ENCODE measurements around the gene EIF5. TPM values are rescaled to one million over a fixed set of nuclear protein-coding genes. Genes with fewer than 3 reads are reported as not detected.

EIF5 gene
- total and polyA plus RNA-seq, 2 experiments from 2014 or later, result 194 to 634 TPM

DNA sequence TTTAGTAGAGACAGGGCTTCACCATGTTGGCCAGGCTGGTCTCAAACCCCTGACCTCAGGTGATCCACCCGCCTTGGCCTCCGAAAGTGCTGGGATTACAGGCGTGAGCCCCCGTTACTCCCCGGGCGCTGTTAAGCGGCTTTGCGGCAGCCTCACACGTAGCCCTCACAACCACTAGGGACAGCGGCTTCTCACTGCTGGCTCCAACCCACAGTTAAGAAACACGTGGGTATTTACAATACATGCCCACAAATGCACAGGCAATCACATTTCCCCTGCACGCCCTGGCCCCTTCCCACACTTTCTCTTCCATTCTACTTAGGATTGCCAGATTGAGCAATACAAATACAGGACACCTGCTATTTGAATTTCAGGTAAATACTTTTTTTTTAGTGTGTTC lies 37.0 kb upstream of the EIF5 start:
- ATAC-seq (peak; percentile 67), DNase-seq (ENCODE audit: low spot score) (peak; percentile 54)
- Histone ChIP-seq H3K4me2 (no peak overlapping the region), H3K4me3 (no peak overlapping the region), H3K36me3 (ENCODE audit: insufficient read depth) (no peaks in the 10 kb centered on the region), H3K79me2 (replicated peaks; ENCODE audit: insufficient read depth) (no peaks in the 10 kb centered on the region), H3K27ac (ENCODE audit: low read depth) (no peak overlapping the region), H3K9me2 (ENCODE audit: insufficient read depth) (no peaks in the 10 kb centered on the region), H3F3A (replicated peaks; ENCODE audit: low read depth) (no peaks in the 10 kb centered on the region), H4K20me1 (replicated peaks; ENCODE audit: insufficient read depth) (no peaks in the 10 kb centered on the region), H3K4me1 (ENCODE audit: insufficient read depth) (no peaks in the 10 kb centered on the region), H2AFZ (no peak overlapping the region), H3K27me3 (ENCODE audit: insufficient read depth) (no peaks in the 10 kb centered on the region)
- Mint-ChIP-seq H3K9me3 (no peaks in the 10 kb centered on the region; the same call in 2 of the 3 replicates), H3K27me3 (ENCODE audit: insufficient read depth, low read depth, poor library complexity) (peaks cover 15% of the 10 kb centered on the region), H3K4me1 (peaks cover 6% of the 10 kb centered on the region), H3K36me3 (ENCODE audit: low read depth) (no peaks in the 10 kb centered on the region), H3K4me3 (no peak overlapping the region), H3K27ac (no peak overlapping the region)
- TF ChIP-seq, protein P1, sequence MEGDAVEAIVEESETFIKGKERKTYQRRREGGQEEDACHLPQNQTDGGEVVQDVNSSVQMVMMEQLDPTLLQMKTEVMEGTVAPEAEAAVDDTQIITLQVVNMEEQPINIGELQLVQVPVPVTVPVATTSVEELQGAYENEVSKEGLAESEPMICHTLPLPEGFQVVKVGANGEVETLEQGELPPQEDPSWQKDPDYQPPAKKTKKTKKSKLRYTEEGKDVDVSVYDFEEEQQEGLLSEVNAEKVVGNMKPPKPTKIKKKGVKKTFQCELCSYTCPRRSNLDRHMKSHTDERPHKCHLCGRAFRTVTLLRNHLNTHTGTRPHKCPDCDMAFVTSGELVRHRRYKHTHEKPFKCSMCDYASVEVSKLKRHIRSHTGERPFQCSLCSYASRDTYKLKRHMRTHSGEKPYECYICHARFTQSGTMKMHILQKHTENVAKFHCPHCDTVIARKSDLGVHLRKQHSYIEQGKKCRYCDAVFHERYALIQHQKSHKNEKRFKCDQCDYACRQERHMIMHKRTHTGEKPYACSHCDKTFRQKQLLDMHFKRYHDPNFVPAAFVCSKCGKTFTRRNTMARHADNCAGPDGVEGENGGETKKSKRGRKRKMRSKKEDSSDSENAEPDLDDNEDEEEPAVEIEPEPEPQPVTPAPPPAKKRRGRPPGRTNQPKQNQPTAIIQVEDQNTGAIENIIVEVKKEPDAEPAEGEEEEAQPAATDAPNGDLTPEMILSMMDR (conservative IDR thresholded peaks at IDR 0.05; ENCODE audit: low read depth in 2 of 2), result peak; percentile 38 to 39
- TF ChIP-seq EZH2 (IDR thresholded peaks at IDR 0.05; ENCODE audit: low read depth, unreplicated experiment), result no peak

DNA sequence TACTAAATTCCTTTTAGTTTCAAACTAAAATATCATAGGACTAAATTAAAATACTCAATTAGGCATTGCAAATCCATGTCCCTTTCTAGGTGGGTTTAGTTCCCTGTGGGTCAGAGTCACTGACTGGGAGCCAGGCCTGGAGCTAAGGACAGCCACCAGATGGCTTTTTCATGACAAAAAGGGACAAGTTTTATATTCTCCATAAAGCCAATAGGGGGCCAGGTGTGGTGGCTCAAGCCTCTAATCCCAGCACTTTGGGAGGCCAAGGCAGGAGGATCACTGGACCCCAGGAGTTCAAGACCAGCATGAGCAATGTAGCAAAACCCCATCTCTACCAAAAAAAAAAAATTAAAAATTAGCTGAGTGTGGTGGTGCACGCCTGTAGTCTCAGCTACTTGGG lies 35.4 kb upstream of the EIF5 start:
- Histone ChIP-seq H3F3A (replicated peaks; ENCODE audit: low read depth) (no peaks in the 10 kb centered on the region), H3K36me3 (ENCODE audit: insufficient read depth) (no peaks in the 10 kb centered on the region), H3K4me2 (no peak overlapping the region), H3K9me2 (ENCODE audit: insufficient read depth) (no peaks in the 10 kb centered on the region), H3K4me1 (ENCODE audit: insufficient read depth) (no peaks in the 10 kb centered on the region), H3K27ac (ENCODE audit: low read depth) (no peak overlapping the region), H4K20me1 (replicated peaks; ENCODE audit: insufficient read depth) (no peaks in the 10 kb centered on the region), H2AFZ (no peak overlapping the region), H3K27me3 (ENCODE audit: insufficient read depth) (no peaks in the 10 kb centered on the region), H3K4me3 (no peak overlapping the region), H3K79me2 (replicated peaks; ENCODE audit: insufficient read depth) (no peaks in the 10 kb centered on the region)
- H3K27ac Mint-ChIP-seq, result no peak overlapping the region
- TF ChIP-seq, protein P2, sequence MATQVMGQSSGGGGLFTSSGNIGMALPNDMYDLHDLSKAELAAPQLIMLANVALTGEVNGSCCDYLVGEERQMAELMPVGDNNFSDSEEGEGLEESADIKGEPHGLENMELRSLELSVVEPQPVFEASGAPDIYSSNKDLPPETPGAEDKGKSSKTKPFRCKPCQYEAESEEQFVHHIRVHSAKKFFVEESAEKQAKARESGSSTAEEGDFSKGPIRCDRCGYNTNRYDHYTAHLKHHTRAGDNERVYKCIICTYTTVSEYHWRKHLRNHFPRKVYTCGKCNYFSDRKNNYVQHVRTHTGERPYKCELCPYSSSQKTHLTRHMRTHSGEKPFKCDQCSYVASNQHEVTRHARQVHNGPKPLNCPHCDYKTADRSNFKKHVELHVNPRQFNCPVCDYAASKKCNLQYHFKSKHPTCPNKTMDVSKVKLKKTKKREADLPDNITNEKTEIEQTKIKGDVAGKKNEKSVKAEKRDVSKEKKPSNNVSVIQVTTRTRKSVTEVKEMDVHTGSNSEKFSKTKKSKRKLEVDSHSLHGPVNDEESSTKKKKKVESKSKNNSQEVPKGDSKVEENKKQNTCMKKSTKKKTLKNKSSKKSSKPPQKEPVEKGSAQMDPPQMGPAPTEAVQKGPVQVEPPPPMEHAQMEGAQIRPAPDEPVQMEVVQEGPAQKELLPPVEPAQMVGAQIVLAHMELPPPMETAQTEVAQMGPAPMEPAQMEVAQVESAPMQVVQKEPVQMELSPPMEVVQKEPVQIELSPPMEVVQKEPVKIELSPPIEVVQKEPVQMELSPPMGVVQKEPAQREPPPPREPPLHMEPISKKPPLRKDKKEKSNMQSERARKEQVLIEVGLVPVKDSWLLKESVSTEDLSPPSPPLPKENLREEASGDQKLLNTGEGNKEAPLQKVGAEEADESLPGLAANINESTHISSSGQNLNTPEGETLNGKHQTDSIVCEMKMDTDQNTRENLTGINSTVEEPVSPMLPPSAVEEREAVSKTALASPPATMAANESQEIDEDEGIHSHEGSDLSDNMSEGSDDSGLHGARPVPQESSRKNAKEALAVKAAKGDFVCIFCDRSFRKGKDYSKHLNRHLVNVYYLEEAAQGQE (IDR thresholded peaks at IDR 0.05; ENCODE audit: unreplicated experiment), result no peak
- no peak for TF ChIP-seq NANOG (IDR thresholded peaks at IDR 0.05; ENCODE audit: borderline replicate concordance)
- TF ChIP-seq, protein P1 (conservative IDR thresholded peaks at IDR 0.05; ENCODE audit: low read depth in 2 of 2), result peak; percentile 24 to 35; a peak in 1 of 4 replicates
- peaks cover 9% of the 10 kb centered on the region for H3K27me3 Mint-ChIP-seq (ENCODE audit: insufficient read depth, low read depth, poor library complexity)
- no peaks in the 10 kb centered on the region for H3K36me3 Mint-ChIP-seq (ENCODE audit: low read depth)
- no peak for DNase-seq (ENCODE audit: low spot score)
- no peak for ATAC-seq
- H3K4me1 Mint-ChIP-seq, result peaks cover 6% of the 10 kb centered on the region
- no peaks in the 10 kb centered on the region; the same call in 2 of the 3 replicates for H3K9me3 Mint-ChIP-seq
- H3K4me3 Mint-ChIP-seq, result no peak overlapping the region
